Measurements from ENCODE around the gene TAMALIN. TPM values are rescaled to one million over a fixed set of nuclear protein-coding genes. Genes with fewer than 3 reads are reported as not detected.

The TAMALIN gene
- total and polyA plus RNA-seq, 12 donors, result 1.8 to 44.9 (median 14.9) TPM

- Histone ChIP-seq H3K9me3 (replicated peaks in 1 of 3) (no peaks in the 10 kb centered on the region), H3K27me3 (no peaks in the 10 kb centered on the region), H3K4me3 (no peak overlapping the region), H3K4me1 (replicated peaks in 1 of 2) (peaks cover 23 to 46% of the 10 kb centered on the region in 2 donors), H3K36me3 (replicated peaks in 1 of 2) (no peaks in the 10 kb centered on the region), H3K27ac (peak overlapping the region; percentile 92 to 94 (median 93))
- peak; percentile 78 to 91 (median 88) for DNase-seq
- intact Hi-C loops (cut with DNase I), result no loop called here
- TF ChIP-seq POLR2A (IDR thresholded peaks at IDR 0.05), result peak; percentile 45 to 62
- TF ChIP-seq CTCF (IDR thresholded peaks at IDR 0.05), result no peak
- WGBS, 4 donors, result 29 to 48% (median 35%) methylated on average over 9 to 18 of the region's 18 CpGs
Observed at GRCh38 chr12:52044292-52044983, 37.7 kb downstream of the TAMALIN start.

GRCh38 chr12:52045794-52046199 lies 39.1 kb downstream of the TAMALIN start:
- WGBS, 4 donors, result 20 to 58% (median 37%) methylated on average over 1 to 4 of the region's 4 CpGs
- H3K27me3 ChIP-seq, result no peaks in the 10 kb centered on the region
- peak overlapping the region in 4 of 5 donors; percentile 92 to 94 (median 94) for H3K27ac ChIP-seq
- intact Hi-C loops (cut with DNase I), result no loop called here
- peaks cover 33 to 52% of the 10 kb centered on the region in 2 donors for H3K4me1 ChIP-seq (replicated peaks in 1 of 2)
- no peaks in the 10 kb centered on the region for H3K36me3 ChIP-seq (replicated peaks in 1 of 2)
- DNase-seq, result peak in 6 of 7 donors; percentile 43 to 72 (median 58)
- H3K9me3 ChIP-seq (replicated peaks in 1 of 3), result no peaks in the 10 kb centered on the region
- no peak overlapping the region for H3K4me3 ChIP-seq
- TF ChIP-seq CTCF (IDR thresholded peaks at IDR 0.05), result no peak
- TF ChIP-seq POLR2A (IDR thresholded peaks at IDR 0.05), result no peak

GRCh38 chr12:52046859-52047258 lies 40.1 kb downstream of the TAMALIN start:
- TF ChIP-seq POLR2A (IDR thresholded peaks at IDR 0.05) (no peak), CTCF (IDR thresholded peaks at IDR 0.05) (no peak)
- no peak for DNase-seq
- no peaks in the 10 kb centered on the region for H3K36me3 ChIP-seq (replicated peaks in 1 of 2)
- 77 to 89% (median 86%) methylated on average over 7 of the region's 7 CpGs for WGBS, 4 donors
- peak overlapping the region in 1 of 5 donors; percentile 24 for H3K27ac ChIP-seq
- H3K9me3 ChIP-seq (replicated peaks in 1 of 3), result no peaks in the 10 kb centered on the region
- no peaks in the 10 kb centered on the region for H3K27me3 ChIP-seq
- intact Hi-C loops (cut with DNase I), result no loop called here
- peaks cover 33 to 53% of the 10 kb centered on the region in 2 donors for H3K4me1 ChIP-seq (replicated peaks in 1 of 2)
- no peak overlapping the region for H3K4me3 ChIP-seq

- DNase-seq, result no peak
- Histone ChIP-seq H3K36me3 (replicated peaks in 1 of 2) (peaks cover 0 to under 1% of the 10 kb centered on the region in 2 donors), H3K27ac (peak overlapping the region in 2 of 5 donors; percentile 98), H3K4me1 (replicated peaks in 1 of 2) (peaks cover 23 to 49% of the 10 kb centered on the region in 2 donors), H3K9me3 (replicated peaks in 1 of 3) (no peaks in the 10 kb centered on the region), H3K4me3 (no peak overlapping the region), H3K27me3 (no peaks in the 10 kb centered on the region)
- intact Hi-C loops (cut with DNase I), result no loop called here
- no peak for TF ChIP-seq CTCF (IDR thresholded peaks at IDR 0.05)
- TF ChIP-seq POLR2A (IDR thresholded peaks at IDR 0.05), result no peak
- WGBS, 4 donors, result 75 to 78% (median 77%) methylated on average over 4 of the region's 4 CpGs
Observed at GRCh38 chr12:52049286-52049685, 42.5 kb downstream of the TAMALIN start.

Data from adrenal gland (tissue), 12 donors.